NCI-H2196 treated with DMSO at 0.1 percent for 48 hours (cell line): ENCODE measurements around the gene MYCBPAP.

Source experiments
- DNase-seq: peaks from one replicate; lab custom pipeline; 2025; ENCODE audit not compliant: unreplicated experiment; lab: John Stamatoyannopoulos, UW

Gene MYCBPAP

GRCh38 chr17:50517011-50517410 is 8.8 kb downstream of the MYCBPAP start:
- no peak for DNase-seq

- no peak for DNase-seq
These were observed 9.5 kb downstream of the MYCBPAP start for GRCh38 chr17:50517504-50518383.

- DNase-seq: no peak
These were observed 10.3 kb downstream of the MYCBPAP start for GRCh38 chr17:50518384-50519023.

GRCh38 chr17:50519141-50519834 is 11.0 kb downstream of the MYCBPAP start:
- DNase-seq: no peak

GRCh38 chr17:50520483-50520882 is 12.2 kb downstream of the MYCBPAP start:
- no peak for DNase-seq

- DNase-seq: no peak
These were observed 13.3 kb downstream of the MYCBPAP start for GRCh38 chr17:50521514-50521913.

GRCh38 chr17:50522766-50523165 is 14.5 kb downstream of the MYCBPAP start:
- no peak for DNase-seq

- no peak for DNase-seq
These were observed 15.0 kb downstream of the MYCBPAP start for GRCh38 chr17:50523208-50523607.

- DNase-seq: no peak
These were observed 16.6 kb downstream of the MYCBPAP start for GRCh38 chr17:50524838-50525237.

GRCh38 chr17:50527155-50527762 is 19.0 kb downstream of the MYCBPAP start:
- no peak for DNase-seq

- DNase-seq: no peak
These were observed 19.8 kb downstream of the MYCBPAP start for GRCh38 chr17:50527949-50528474.

- no peak for DNase-seq
These were observed 21.6 kb downstream of the MYCBPAP start for GRCh38 chr17:50529849-50530248.

- DNase-seq: no peak
These were observed 23.3 kb downstream of the MYCBPAP start for GRCh38 chr17:50531428-50532025.

GRCh38 chr17:50532452-50533024 is 24.3 kb downstream of the MYCBPAP start, which contains the start of gene EPN3:
Gene EPN3 (plus strand): TSS chr17:50532735. CDS start chr17:50536557, 3,822 bp downstream.
- DNase-seq: peak; percentile 22

GRCh38 chr17:50533185-50533584 is 24.9 kb downstream of the MYCBPAP start:
- DNase-seq: no peak

- DNase-seq: peak; percentile 83
These were observed 25.5 kb downstream of the MYCBPAP start for GRCh38 chr17:50533720-50534148.

GRCh38 chr17:50534222-50534978 is 26.2 kb downstream of the MYCBPAP start:
- no peak for DNase-seq

GRCh38 chr17:50534979-50535326 is 26.7 kb downstream of the MYCBPAP start:
- no peak for DNase-seq

- no peak for DNase-seq
These were observed 27.2 kb downstream of the MYCBPAP start for GRCh38 chr17:50535407-50535806.
